K562 (cell line): ENCODE measurements around the gene STEAP1B. TPM values are rescaled to one million over a fixed set of nuclear protein-coding genes. Genes with fewer than 3 reads are reported as not detected.
"Not testable (repeated sequence)": the region's sequence is repeated elsewhere in the genome, so short reads cannot be mapped to it uniquely, and the experiment has no call there.

Experiments used
- ATAC-seq: fragments of 200-7000 bp; cut with Tn5 transposase; 3 replicates; pipeline ENCODE4 v1.9.1; 2020; ENCODE audit warnings: moderate library complexity
- BruUV-seq: library from RNA; stranded (reverse); fragments of 400-500 nt; replicated peaks from 2 replicates; lab custom pipeline; 2021; lab: Mats Ljungman, UMichigan
- CTCF ChIA-PET: fragments of 300-600 bp; formaldehyde crosslinking; extraction: SDS; loops from one replicate; lab custom pipeline; 2021; ENCODE audit warnings: low intra/inter-chr PET ratio; lab: Yijun Ruan, JAX
- POLR2A ChIA-PET: fragments of 300-600, 350-650 bp; sonication (Branson Sonifier 250); formaldehyde crosslinking; extraction: SDS; loops from one replicate; lab custom pipeline; 2021; ENCODE audit warnings: antibody characterized with exemption, inconsistent platforms; lab: Yijun Ruan, JAX
- DNase-seq, 4 experiments: peaks; one replicate each; pipeline versions ENCODE4 v3.0.0 to v3.0.0-alpha.2; 2011 to 2018; ENCODE audit warnings: low spot score in 3 of 4, mixed read lengths in 3 of 4; ENCODE audit errors: extremely low read depth in 1 of 4
- FAIRE-seq: peaks from 2 replicates; lab custom pipeline; 2011; peaks lifted over from hg19 to GRCh38; lab: Jason Lieb, UNC
- H2AFZ ChIP-seq: 2 replicates; pipeline ENCODE4 v1.6.0; 2011; ENCODE audit warnings: low read depth, low read length, control low read depth, inconsistent platforms
- H3K27ac ChIP-seq: fragments of 200-600 bp; 3 replicates; pipeline ENCODE4 v1.8.0; 2011; ENCODE audit warnings: low read depth, mild to moderate bottlenecking, control low read depth, inconsistent platforms, low read length, moderate library complexity, mixed read lengths; ENCODE audit errors: extremely low read depth
- H3K27me3 ChIP-seq, 2 experiments: fragments of 300-600 bp in 1 of 2; 2 replicates in 1 of 2; 3 replicates in 1 of 2; pipeline versions ENCODE4 v1.6.0 to v1.8.0; 2011; ENCODE audit warnings: inconsistent platforms in 2 of 2, low read length in 2 of 2, mild to moderate bottlenecking in 1 of 2, mixed read lengths in 1 of 2, moderate library complexity in 1 of 2; ENCODE audit not compliant: control insufficient read depth in 2 of 2, insufficient read depth in 2 of 2
- H3K36me3 ChIP-seq: fragments of 300-600 bp; 3 replicates; pipeline ENCODE4 v1.8.0; 2011; ENCODE audit warnings: mild to moderate bottlenecking, low read length, inconsistent platforms; ENCODE audit not compliant: control insufficient read depth, insufficient read depth
- H3K4me1 ChIP-seq, 2 experiments: fragments of 200-600 bp in 1 of 2; replicated peaks in 1 of 2; 2 replicates in 1 of 2; 3 replicates in 1 of 2; pipeline versions ENCODE4 v1.5.1 to v1.8.0; 2011; ENCODE audit warnings: inconsistent platforms in 2 of 2, low read length in 2 of 2, mild to moderate bottlenecking in 1 of 2, mixed read lengths in 1 of 2, moderate library complexity in 1 of 2; ENCODE audit not compliant: control insufficient read depth in 2 of 2, insufficient read depth in 2 of 2
- H3K4me2 ChIP-seq: 2 replicates; pipeline ENCODE4 v1.6.1; 2011; ENCODE audit warnings: low read length, control low read depth, inconsistent platforms, mixed read lengths; ENCODE audit not compliant: insufficient read depth
- H3K4me3 ChIP-seq: fragments of 200-600 bp; sonication (generic), shearing (Covaris generic); 2 replicates; pipeline ENCODE4 v1.5.1; 2016; ENCODE audit warnings: control low read depth, inconsistent platforms
- H3K79me2 ChIP-seq: fragments of 200-600 bp; 3 replicates; pipeline ENCODE4 v1.8.0; 2011; ENCODE audit warnings: low read length, inconsistent platforms; ENCODE audit not compliant: control insufficient read depth, insufficient read depth
- H3K9ac ChIP-seq, 2 experiments: 2 replicates each; pipeline versions ENCODE4 v1.6.0 to v1.6.1; 2011; ENCODE audit warnings: low read depth in 2 of 2, low read length in 2 of 2, control low read depth in 1 of 2, inconsistent platforms in 1 of 2, mild to moderate bottlenecking in 1 of 2, mixed read lengths in 1 of 2; ENCODE audit not compliant: insufficient read depth in 1 of 2
- H3K9me1 ChIP-seq: one replicate; pipeline ENCODE4 v1.6.0; 2011; ENCODE audit warnings: inconsistent platforms, mild to moderate bottlenecking, low read length, moderate library complexity; ENCODE audit not compliant: control insufficient read depth, insufficient read depth
- H3K9me3 ChIP-seq: replicated peaks from 2 replicates; pipeline ENCODE4 v1.5.1; 2011; ENCODE audit warnings: low read depth, low read length, inconsistent platforms; ENCODE audit not compliant: control insufficient read depth, insufficient read depth
- H4K20me1 ChIP-seq: replicated peaks from 2 replicates; pipeline ENCODE4 v1.6.1; 2011; ENCODE audit warnings: low read length, inconsistent platforms, mixed read lengths; ENCODE audit not compliant: control insufficient read depth, insufficient read depth
- CEBPG ChIP-seq, 3 experiments: fragments of 200-800 bp in 1 of 3; sonication (Bioruptor generic) in 1 of 3; sonication (generic) in 1 of 3; formaldehyde crosslinking in 1 of 3; IDR thresholded peaks in 2 of 3; conservative IDR thresholded peaks in 1 of 3; 2 replicates each; pipeline versions ENCODE4 v1.6.1 to v1.8.0; 2016 to 2022; ENCODE audit warnings: missing compliant biosample characterization in 2 of 3, missing genetic modification characterization in 2 of 3, mild to moderate bottlenecking in 1 of 3, missing genetic modification reagents in 1 of 3
- JUND ChIP-seq, 2 experiments: IDR thresholded peaks; 2 replicates in 1 of 2; 3 replicates in 1 of 2; pipeline ENCODE4 v1.6.1; 2011; ENCODE audit warnings: borderline replicate concordance in 2 of 2, low read depth in 2 of 2, low read length in 2 of 2, improper control_type of control experiment in 1 of 2, missing biosample characterization in 1 of 2, missing genetic modification characterization in 1 of 2, missing genetic modification reagents in 1 of 2
- MYC ChIP-seq, 2 experiments: fragments of 250-450 bp in 1 of 2; sonication (Bioruptor Pico) in 1 of 2; IDR thresholded peaks; 2 replicates each; pipeline versions ENCODE4 v1.5.1 to v1.6.1; 2012 to 2021; ENCODE audit warnings: low read depth in 2 of 2, borderline replicate concordance in 1 of 2, improper control_type of control experiment in 1 of 2, low read length in 1 of 2, mild to moderate bottlenecking in 1 of 2, moderate library complexity in 1 of 2
- SMC3 ChIP-seq: conservative IDR thresholded peaks from 2 replicates; pipeline ENCODE4 v1.6.1; 2011; ENCODE audit warnings: low read depth, low read length, improper control_type of control experiment; ENCODE audit not compliant: insufficient read depth
- ZNF384 ChIP-seq: IDR thresholded peaks from 2 replicates; pipeline ENCODE4 v1.6.1; 2012; ENCODE audit warnings: low read depth, low read length, improper control_type of control experiment
- WGBS: fragments of 100-300 bp; shearing (Covaris generic); methylation state at CpG from one replicate; pipeline ENCODE4 v1.1.6; 2016; ENCODE audit warnings: low coverage, mixed read lengths; ENCODE audit not compliant: insufficient coverage; ENCODE audit errors: missing lambda C conversion rate; 5-methylcytosine and 5-hydroxymethylcytosine counted together
- in situ Hi-C: fragments of 300-500 bp; cut with MboI; formaldehyde crosslinking; loops from 4 replicates; pipeline ENCODE4 v1.15.0; 2018; ENCODE audit warnings: inconsistent platforms, mixed read lengths
- intact Hi-C: fragments of 100-400 bp; cut with micrococcal nuclease; formaldehyde crosslinking; loops from 2 replicates; pipeline ENCODE4 v1.14.2; 2022
- polyA plus RNA-seq, 8 experiments: library from polyadenylated mRNA; depleted of rRNA in 4 of 8; stranded (reverse) in 5 of 8; unstranded in 3 of 8; fragments of >200 nt; fragmentation: Nextera tagmentation in 2 of 8; fragmentation: Illumina TruSeq in 1 of 8; extraction: Ambion mirVana in 2 of 8; extraction: Trizol in 1 of 8; gene quantifications; 2 replicates each; pipeline versions ENCODE4 v1.2.1 to v1.2.3, GENCODE V29; 2011 to 2014; ENCODE audit warnings: inconsistent platforms in 1 of 8, missing spikeins in 1 of 8
- total RNA-seq, 7 experiments: library from RNA; depleted of rRNA in 6 of 7; stranded (reverse); fragments of >200 nt in 6 of 7; fragmentation: Illumina TruSeq in 2 of 7; extraction: Trizol in 2 of 7; gene quantifications; 2 replicates each; pipeline versions ENCODE4 v1.2.1 to v1.2.3, GENCODE V29; 2011 to 2021; ENCODE audit warnings: low replicate concordance in 1 of 7
- TF ChIP-seq, protein P1 (sequence below), 3 experiments: IDR thresholded peaks in 2 of 3; conservative IDR thresholded peaks in 1 of 3; 2 replicates each; pipeline ENCODE4 v1.5.1; 2011 to 2012; ENCODE audit warnings: low read length in 3 of 3, mild to moderate bottlenecking in 3 of 3, control low read depth in 2 of 3, improper control_type of control experiment in 1 of 3, inconsistent platforms in 1 of 3, low read depth in 1 of 3, mixed read lengths in 1 of 3, moderate library complexity in 1 of 3; ENCODE audit not compliant: insufficient read depth in 2 of 3

Gene STEAP1B
- total and polyA plus RNA-seq, 9 of the 15 experiments (the other 6 are each of a cell fraction or from before 2014, with no cell fraction given): 20.0 to 38.5 (median 30.6) TPM

- in situ Hi-C loops; H3K79me2 ChIP-seq; H3K27ac ChIP-seq; H2AFZ ChIP-seq; BruUV-seq; H3K36me3 ChIP-seq; H3K9me1 ChIP-seq; POLR2A ChIA-PET; FAIRE-seq; H3K9ac ChIP-seq; H3K27me3 ChIP-seq; H3K4me1 ChIP-seq; H3K9me3 ChIP-seq; H4K20me1 ChIP-seq; H3K4me3 ChIP-seq; TF ChIP-seq CEBPG (CRISPR knock-in tag; IDR thresholded peaks at IDR 0.05); MYC (CRISPR knock-in tag; IDR thresholded peaks at IDR 0.05; ENCODE audit: borderline replicate concordance, low read depth); JUND (tag; IDR thresholded peaks at IDR 0.05; ENCODE audit: borderline replicate concordance, low read depth, low read length): not testable (repeated sequence)
- intact Hi-C loops: loop anchor here (10.0 kb wide), 1 partner anchor 751 kb away; no protein-coding TSS in a partner anchor
- WGBS: 16% methylated on average over 16 of the region's 16 CpGs
- H3K4me2 ChIP-seq: peak overlapping the region; percentile 25; the same call in 1 of the 2 replicates
- CTCF ChIA-PET: interaction anchor here (0.6 to 0.7 kb wide), 2 partner anchors 390 to 490 kb away, joined by 3 read pairs; partner anchors contain the start of gene HYCC1
- TF ChIP-seq, protein P1, sequence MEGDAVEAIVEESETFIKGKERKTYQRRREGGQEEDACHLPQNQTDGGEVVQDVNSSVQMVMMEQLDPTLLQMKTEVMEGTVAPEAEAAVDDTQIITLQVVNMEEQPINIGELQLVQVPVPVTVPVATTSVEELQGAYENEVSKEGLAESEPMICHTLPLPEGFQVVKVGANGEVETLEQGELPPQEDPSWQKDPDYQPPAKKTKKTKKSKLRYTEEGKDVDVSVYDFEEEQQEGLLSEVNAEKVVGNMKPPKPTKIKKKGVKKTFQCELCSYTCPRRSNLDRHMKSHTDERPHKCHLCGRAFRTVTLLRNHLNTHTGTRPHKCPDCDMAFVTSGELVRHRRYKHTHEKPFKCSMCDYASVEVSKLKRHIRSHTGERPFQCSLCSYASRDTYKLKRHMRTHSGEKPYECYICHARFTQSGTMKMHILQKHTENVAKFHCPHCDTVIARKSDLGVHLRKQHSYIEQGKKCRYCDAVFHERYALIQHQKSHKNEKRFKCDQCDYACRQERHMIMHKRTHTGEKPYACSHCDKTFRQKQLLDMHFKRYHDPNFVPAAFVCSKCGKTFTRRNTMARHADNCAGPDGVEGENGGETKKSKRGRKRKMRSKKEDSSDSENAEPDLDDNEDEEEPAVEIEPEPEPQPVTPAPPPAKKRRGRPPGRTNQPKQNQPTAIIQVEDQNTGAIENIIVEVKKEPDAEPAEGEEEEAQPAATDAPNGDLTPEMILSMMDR (IDR thresholded peaks at IDR 0.05 in 2 of 3, conservative IDR thresholded peaks at IDR 0.05 in 1 of 3; ENCODE audit: insufficient read depth in 2 of 3, low read depth in 1 of 3, low read length in 3 of 3): peak in 2 of 3 experiments; percentile 16 to 44; a peak in 3 of 6 replicates
- TF ChIP-seq ZNF384: peak; percentile 95
- TF ChIP-seq SMC3: 0 out of 2 replicates have a peak, but pooled peaks have one; percentile 5
- TF ChIP-seq CEBPG (tag; conservative IDR thresholded peaks at IDR 0.05 in 1 of 2, IDR thresholded peaks at IDR 0.05 in 1 of 2): peak in 1 of 2 experiments; percentile 81; a peak in 2 of 4 replicates
- 0 out of 2 replicates have a peak, but pooled peaks have one; percentile 20 for TF ChIP-seq MYC (IDR thresholded peaks at IDR 0.05; ENCODE audit: low read depth, low read length)
- peak; percentile 35; the same call in 1 of the 2 replicates for TF ChIP-seq JUND (IDR thresholded peaks at IDR 0.05; ENCODE audit: borderline replicate concordance, low read depth, low read length)
- DNase-seq (peak in 1 of 4 experiments; percentile 37), ATAC-seq (peak; percentile 91)
Measured at GRCh38 chr7:22523478-22524352, 23.7 kb upstream of the STEAP1B start.

- FAIRE-seq, intact Hi-C loops, BruUV-seq, H3K4me3 ChIP-seq, H3K79me2 ChIP-seq, H3K9ac ChIP-seq, H3K27ac ChIP-seq, CTCF ChIA-PET, H3K4me1 ChIP-seq, DNase-seq, H3K9me3 ChIP-seq, H3K36me3 ChIP-seq, H4K20me1 ChIP-seq, in situ Hi-C loops, ATAC-seq, H3K9me1 ChIP-seq, H3K4me2 ChIP-seq, H2AFZ ChIP-seq, POLR2A ChIA-PET, H3K27me3 ChIP-seq: not testable (repeated sequence)
- WGBS: 63% methylated on average over 1 of the region's 1 CpG
Measured at GRCh38 chr7:22519560-22519959, 19.6 kb upstream of the STEAP1B start.
